Progenitor cell of endocrine pancreas (in vitro differentiated cells): Measurements from ENCODE around the gene TRHDE. TPM values are rescaled to one million over a fixed set of nuclear protein-coding genes. Genes with fewer than 3 reads are reported as not detected.
A peak's percentile ranks its signal among the peaks of the same experiment; 100 is the strongest.

Experiments
- DNase-seq: peaks from one replicate; pipeline ENCODE4 v3.0.0; 2021; ENCODE audit warnings: low spot score; ENCODE audit not compliant: unreplicated experiment
- H3K27ac Mint-ChIP-seq: 2 replicates; pipeline ENCODE4 v1.8.0; 2021; ENCODE audit warnings: mild to moderate bottlenecking, moderate library complexity, mixed read lengths
- H3K27me3 Mint-ChIP-seq: 2 replicates; pipeline ENCODE4 v1.8.0; 2021; ENCODE audit warnings: mixed read lengths
- H3K36me3 Mint-ChIP-seq: 2 replicates; pipeline ENCODE4 v1.8.0; 2022; ENCODE audit warnings: mixed read lengths; ENCODE audit not compliant: insufficient read depth
- H3K4me1 Mint-ChIP-seq: 2 replicates; pipeline ENCODE4 v1.8.0; 2021; ENCODE audit warnings: low read depth, mixed read lengths
- H3K4me3 Mint-ChIP-seq: 2 replicates; pipeline ENCODE4 v1.8.0; 2021; ENCODE audit warnings: low read depth, mild to moderate bottlenecking, moderate library complexity, mixed read lengths
- H3K9me3 Mint-ChIP-seq: 2 replicates; pipeline ENCODE4 v1.8.0; 2021; ENCODE audit warnings: low read depth, mixed read lengths
- total RNA-seq: library from RNA; stranded (reverse); gene quantifications from 2 replicates; pipeline ENCODE4 v1.2.1, GENCODE V29; 2021
- TF ChIP-seq, protein P1 (sequence below): fragments of 200-600 bp; sonication (generic); IDR thresholded peaks from one replicate; pipeline ENCODE4 v1.5.0; 2021; ENCODE audit warnings: antibody characterized with exemption, mild to moderate bottlenecking; ENCODE audit not compliant: unreplicated experiment

The TRHDE gene
- total RNA-seq, 1 donor from 2014 or later, result 2.7 TPM

DNA sequence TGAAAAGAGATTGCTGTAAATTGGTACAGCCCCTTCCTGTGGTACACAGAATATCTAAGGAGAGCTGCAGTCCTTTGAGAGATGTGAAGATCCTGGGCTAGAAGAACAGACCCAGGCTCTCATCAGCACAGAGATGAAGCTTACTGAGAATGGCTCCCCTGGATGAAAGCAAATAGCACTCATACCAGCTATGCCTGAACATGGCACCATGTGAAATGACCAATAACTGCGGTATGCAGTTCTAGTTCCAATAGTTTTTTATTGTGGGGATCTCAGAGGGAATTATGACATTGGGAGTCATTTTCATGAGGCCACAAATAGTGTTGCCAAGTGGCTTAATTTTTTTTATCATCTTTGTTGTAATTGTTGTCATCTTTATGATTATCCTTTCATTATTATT, 15.4 kb upstream of the TRHDE start:
- Mint-ChIP-seq H3K9me3 (peaks cover 4% of the 10 kb centered on the region), H3K4me3 (no peak overlapping the region), H3K27ac (no peak overlapping the region), H3K4me1 (no peaks in the 10 kb centered on the region), H3K36me3 (peaks cover 2% of the 10 kb centered on the region), H3K27me3 (peaks cover 3% of the 10 kb centered on the region)
- TF ChIP-seq, protein P1, sequence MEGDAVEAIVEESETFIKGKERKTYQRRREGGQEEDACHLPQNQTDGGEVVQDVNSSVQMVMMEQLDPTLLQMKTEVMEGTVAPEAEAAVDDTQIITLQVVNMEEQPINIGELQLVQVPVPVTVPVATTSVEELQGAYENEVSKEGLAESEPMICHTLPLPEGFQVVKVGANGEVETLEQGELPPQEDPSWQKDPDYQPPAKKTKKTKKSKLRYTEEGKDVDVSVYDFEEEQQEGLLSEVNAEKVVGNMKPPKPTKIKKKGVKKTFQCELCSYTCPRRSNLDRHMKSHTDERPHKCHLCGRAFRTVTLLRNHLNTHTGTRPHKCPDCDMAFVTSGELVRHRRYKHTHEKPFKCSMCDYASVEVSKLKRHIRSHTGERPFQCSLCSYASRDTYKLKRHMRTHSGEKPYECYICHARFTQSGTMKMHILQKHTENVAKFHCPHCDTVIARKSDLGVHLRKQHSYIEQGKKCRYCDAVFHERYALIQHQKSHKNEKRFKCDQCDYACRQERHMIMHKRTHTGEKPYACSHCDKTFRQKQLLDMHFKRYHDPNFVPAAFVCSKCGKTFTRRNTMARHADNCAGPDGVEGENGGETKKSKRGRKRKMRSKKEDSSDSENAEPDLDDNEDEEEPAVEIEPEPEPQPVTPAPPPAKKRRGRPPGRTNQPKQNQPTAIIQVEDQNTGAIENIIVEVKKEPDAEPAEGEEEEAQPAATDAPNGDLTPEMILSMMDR, result no peak
- no peak for DNase-seq

DNA sequence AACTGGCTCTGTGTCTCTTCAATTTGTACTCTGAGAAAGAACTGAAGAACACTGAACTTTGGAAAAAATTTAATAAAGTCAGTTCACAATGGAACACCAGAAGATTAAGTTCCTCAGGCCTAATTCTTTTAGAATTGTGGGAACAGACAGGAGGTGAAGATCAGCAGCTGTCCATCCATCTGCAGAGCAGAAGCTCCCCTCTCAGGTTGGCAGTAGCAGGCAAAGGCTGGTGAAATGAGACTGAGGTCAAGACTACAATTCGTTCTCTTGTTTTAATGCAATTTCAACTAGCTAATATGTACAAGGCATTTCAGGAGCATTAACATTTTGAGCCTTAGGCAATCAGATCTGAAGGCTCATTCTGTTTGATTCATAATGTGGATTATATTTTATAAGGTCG, 10.3 kb upstream of the TRHDE start:
- no peaks in the 10 kb centered on the region for H3K27me3 Mint-ChIP-seq
- TF ChIP-seq, protein P1, result no peak

DNA sequence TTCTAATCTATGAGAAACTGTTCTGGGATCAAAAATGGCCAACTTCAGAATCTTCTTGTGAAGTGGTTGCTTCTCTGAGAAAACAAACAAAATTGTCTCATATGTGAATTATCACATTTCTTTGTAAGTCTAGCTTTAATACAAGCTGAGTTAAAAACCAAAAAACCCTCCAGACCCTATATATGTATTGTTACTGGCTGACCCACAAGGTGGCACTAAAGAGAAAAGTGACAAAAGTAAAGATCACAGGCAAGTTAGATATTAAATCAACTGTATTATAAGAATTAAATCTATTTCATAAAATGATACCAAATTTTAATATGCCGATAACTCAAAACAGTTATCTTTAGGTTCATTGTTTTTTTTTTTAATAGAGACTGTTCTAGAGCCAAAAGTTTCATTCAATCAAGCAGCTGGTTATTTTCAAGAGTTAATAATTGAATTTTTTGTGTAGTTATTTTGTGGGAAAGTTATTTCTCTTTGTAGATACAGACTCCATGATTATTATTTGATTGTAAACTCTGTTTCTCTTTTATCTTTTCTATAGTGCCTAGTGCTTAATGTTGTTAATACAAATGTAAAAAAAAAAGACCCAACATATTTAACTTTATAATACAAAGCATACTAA, 7.5 kb upstream of the TRHDE start:
- H3K9me3 Mint-ChIP-seq, result no peaks in the 10 kb centered on the region
- H3K27ac Mint-ChIP-seq, result no peak overlapping the region
- peaks cover 4% of the 10 kb centered on the region for H3K4me1 Mint-ChIP-seq
- H3K4me3 Mint-ChIP-seq, result no peak overlapping the region
- no peaks in the 10 kb centered on the region for H3K36me3 Mint-ChIP-seq
- H3K27me3 Mint-ChIP-seq, result no peaks in the 10 kb centered on the region
- TF ChIP-seq, protein P1, result peak; percentile 68
- DNase-seq, result no peak

More for the DNA sequence above, 10.3 kb upstream of the TRHDE start:
- H3K4me3 Mint-ChIP-seq, result no peak overlapping the region
- H3K9me3 Mint-ChIP-seq, result no peaks in the 10 kb centered on the region
- no peak for DNase-seq
- H3K27ac Mint-ChIP-seq, result no peak overlapping the region
- no peaks in the 10 kb centered on the region for H3K36me3 Mint-ChIP-seq
- H3K4me1 Mint-ChIP-seq, result peaks cover 3% of the 10 kb centered on the region

DNA sequence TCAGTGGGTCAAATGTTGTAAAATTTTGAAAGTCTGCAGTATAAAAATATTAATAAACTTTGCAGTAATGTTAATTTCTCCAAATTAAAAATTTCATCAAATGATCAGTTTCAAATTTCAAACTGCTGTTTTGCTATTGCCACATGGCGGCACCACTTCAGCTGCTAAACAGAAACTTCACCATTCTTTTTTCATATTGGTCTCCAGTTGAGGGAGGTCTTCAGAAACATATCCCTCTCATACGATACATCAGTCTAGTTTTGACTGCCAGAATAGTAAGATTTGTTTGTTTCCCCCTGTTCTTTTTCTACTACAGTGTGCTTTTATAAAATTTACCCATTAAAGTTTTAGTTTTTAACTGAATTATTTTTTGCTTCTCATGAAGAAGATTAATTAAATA, 4.2 kb upstream of the TRHDE start:
- Mint-ChIP-seq H3K36me3 (no peaks in the 10 kb centered on the region), H3K27ac (no peak overlapping the region), H3K27me3 (peaks cover 22% of the 10 kb centered on the region), H3K9me3 (no peaks in the 10 kb centered on the region), H3K4me1 (peaks cover 15% of the 10 kb centered on the region), H3K4me3 (no peak overlapping the region)
- no peak for DNase-seq
- TF ChIP-seq, protein P1, result peak; percentile 33

DNA sequence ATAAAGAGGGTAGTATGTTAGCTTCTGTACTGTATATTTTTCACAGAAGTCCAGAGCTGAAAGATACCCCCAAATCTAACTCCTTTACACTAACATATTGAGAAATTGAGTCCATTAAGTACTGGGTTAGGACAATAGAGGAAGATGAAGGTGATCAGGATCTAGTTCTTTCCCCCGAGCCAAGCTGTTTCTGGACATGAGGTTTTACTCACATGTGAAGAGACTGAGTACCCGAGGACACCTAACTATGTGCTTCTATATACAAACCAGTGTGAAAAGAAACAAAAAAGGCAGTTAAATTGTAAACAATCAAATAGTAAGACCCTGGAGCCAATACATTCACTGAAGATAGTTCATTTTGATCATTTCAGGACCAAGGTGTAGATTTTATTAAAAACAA, 3.8 kb upstream of the TRHDE start:
- TF ChIP-seq, protein P1, result no peak
- H3K9me3 Mint-ChIP-seq, result no peaks in the 10 kb centered on the region
- peaks cover 15% of the 10 kb centered on the region for H3K4me1 Mint-ChIP-seq
- H3K4me3 Mint-ChIP-seq, result no peak overlapping the region
- H3K27me3 Mint-ChIP-seq, result peaks cover 25% of the 10 kb centered on the region
- H3K36me3 Mint-ChIP-seq, result no peaks in the 10 kb centered on the region
- peak overlapping the region; percentile 65 for H3K27ac Mint-ChIP-seq
- DNase-seq, result no peak
